NCI-H446 (cell line): ENCODE data around the gene COL9A3.

Source experiments
- DNase-seq, 2 experiments: peaks; one replicate each; lab custom pipeline; 2025; lab: John Stamatoyannopoulos, UW

Gene COL9A3

GRCh38 chr20:62811320-62811719 is 5.5 kb upstream of the COL9A3 start:
- DNase-seq: no peak

GRCh38 chr20:62811720-62812119 is 5.1 kb upstream of the COL9A3 start:
- DNase-seq: no peak

DNA sequence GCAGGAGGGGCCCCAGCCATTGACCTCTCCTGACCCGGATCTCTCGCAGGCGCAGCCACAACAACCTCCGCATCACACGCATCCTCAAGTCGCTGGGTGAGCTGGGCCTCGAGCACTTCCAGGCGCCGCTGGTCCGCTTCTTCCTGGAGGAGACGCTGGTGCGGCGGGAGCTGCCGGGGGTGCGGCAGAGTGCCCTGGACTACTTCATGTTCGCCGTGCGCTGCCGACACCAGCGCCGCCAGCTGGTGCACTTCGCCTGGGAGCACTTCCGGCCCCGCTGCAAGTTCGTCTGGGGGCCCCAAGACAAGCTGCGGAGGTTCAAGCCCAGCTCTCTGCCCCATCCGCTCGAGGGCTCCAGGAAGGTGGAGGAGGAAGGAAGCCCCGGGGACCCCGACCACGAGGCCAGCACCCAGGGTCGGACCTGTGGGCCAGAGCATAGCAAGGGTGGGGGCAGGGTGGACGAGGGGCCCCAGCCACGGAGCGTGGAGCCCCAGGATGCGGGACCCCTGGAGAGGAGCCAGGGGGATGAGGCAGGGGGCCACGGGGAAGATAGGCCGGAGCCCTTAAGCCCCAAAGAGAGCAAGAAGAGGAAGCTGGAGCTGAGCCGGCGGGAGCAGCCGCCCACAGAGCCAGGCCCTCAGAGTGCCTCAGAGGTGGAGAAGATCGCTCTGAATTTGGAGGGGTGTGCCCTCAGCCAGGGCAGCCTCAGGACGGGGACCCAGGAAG is 4.5 kb upstream of the COL9A3 start:
- no peak for DNase-seq

GRCh38 chr20:62812907-62813200 is 4.0 kb upstream of the COL9A3 start:
- no peak for DNase-seq

- DNase-seq: no peak
Observed at GRCh38 chr20:62813588-62813987, 3.3 kb upstream of the COL9A3 start.

GRCh38 chr20:62814060-62814708 is 2.7 kb upstream of the COL9A3 start:
- no peak for DNase-seq

DNA sequence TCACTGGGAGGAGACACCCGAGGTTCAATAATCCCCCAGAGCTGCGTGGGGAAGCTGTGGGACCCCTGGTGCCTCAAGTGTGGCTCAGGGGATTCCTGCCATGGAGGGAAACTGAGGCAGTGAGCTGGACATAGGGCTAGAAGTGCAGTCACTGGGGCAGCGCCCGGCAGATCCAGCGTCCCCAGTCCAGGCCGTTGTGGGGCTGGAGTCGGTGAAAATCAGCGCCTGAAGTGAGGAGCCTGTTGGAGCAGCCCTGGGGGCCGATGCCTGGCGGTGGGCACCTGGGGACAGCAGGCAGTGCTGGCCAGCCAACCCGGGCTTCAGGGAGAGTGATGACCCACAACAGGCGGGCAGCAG is 2.2 kb upstream of the COL9A3 start:
- DNase-seq: no peak

DNA sequence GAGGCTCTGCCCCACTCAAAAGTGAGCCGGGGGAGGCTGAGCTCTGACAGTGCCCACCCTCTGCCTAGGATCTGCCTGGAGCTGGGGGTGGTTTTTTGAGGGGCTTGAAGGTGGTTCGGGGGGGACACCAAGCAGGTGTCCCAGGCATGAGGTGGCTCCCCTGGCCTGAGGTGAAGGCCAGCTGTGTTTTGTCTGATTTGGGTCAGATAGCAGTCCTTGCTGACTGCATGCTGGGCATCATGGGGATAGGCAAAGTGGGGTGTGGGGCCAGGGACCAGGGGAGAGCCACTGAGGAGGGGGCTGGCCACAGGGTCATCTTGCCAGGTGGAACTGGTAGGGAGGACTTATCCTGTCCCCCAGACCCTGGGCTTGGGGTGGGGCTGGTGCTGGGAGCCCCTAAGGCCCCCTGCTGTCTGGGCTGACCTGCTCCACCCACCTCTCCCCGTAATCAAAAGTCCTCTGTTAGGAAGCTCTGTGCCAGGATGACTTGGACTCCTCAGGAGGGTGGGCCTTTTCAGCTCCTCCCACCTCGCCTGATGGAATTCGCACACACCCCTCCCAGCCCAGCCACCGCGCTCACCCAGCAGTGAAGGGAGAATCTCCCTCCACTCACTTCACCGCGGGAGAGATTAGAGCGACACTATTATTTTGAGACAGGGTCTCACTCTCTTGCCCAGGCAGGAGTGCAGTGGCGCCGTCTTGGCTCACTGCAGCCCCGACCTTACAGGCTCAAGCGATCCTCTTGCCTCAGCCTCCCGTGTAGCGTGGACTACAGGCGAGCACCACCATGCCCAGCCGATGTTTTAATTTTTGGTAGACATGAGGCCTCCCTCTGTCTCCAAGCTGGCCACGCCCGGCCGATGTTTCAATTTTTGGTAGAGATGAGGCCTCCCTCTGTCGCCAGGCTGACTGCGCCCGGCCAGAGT is 1.5 kb upstream of the COL9A3 start:
- no peak for DNase-seq

DNA sequence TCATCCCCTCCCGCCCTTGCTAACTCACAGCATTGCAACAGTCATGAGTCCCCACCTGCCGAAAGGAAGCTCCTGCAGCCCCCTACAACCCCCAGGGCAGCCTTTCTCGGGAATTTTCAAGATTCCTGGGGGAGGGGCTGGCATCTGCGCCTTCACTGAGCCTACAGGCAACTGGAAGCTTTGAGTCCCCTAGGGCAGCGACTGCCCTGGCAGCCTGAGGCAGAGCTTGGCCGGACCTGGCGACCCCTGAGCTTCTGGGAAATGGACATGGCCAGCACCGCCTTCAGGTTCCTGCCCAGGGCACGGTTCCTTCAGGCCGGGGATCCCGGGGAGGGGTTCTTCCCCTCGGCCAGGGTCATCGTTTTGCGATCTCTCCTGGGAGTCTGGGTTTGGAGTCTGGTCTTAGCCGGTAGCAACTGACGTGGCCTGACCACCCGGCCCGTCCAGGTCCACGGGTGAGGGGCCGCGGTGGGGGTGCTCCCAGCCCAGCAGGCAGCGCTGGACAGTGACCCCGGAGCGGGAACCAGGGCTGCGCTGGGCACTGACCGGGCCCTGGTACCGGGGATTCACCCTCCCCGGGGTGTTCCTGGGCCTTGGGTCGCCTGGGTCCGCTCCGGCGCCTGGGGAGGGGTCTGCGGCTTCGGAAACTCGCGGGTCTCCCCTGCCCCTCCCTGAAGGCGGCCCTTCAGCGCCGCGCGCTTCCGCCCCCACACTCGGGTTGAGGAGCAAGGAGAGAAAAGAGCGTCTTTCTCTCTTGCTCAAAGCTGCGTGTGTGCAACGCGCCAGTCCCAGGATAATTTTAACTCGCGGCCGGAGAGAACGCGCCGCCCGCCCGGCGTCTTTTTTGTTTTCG is 593 bp upstream of the COL9A3 start:
- no peak for DNase-seq

- no peak for DNase-seq
Observed at GRCh38 chr20:62817975-62818591, 1.2 kb downstream of the COL9A3 start.

- DNase-seq: peak; percentile 53 to 75
Observed at GRCh38 chr20:62818592-62819493, 2.0 kb downstream of the COL9A3 start.

- no peak for DNase-seq
Observed at GRCh38 chr20:62819494-62820174, 2.8 kb downstream of the COL9A3 start.

- no peak for DNase-seq
Observed at GRCh38 chr20:62820208-62820961, 3.5 kb downstream of the COL9A3 start.

GRCh38 chr20:62820962-62821725 is 4.3 kb downstream of the COL9A3 start:
- DNase-seq: no peak

DNA sequence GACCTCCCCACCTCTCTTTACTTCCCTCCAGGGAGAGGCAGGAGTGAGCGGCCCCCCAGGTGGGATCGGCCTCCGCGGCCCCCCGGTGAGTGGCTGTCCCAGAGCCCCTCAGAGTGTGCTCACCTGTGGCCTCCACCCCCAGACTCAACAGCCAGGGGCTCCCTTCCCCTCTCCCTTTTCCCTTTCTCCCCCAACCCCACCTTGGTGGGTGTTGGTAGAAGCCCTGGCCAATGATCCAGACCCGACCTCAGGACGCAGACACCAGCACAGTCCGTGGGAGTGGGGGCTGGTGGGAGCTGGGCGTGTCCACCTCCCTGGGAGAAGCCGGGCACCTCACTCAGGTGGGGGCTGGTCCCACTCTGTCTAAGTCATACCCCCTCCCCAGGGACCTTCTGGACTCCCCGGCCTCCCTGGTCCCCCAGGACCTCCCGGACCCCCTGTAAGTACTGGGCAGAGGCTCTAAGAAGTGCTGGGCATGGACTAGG is 4.9 kb downstream of the COL9A3 start:
- DNase-seq: no peak

DNA sequence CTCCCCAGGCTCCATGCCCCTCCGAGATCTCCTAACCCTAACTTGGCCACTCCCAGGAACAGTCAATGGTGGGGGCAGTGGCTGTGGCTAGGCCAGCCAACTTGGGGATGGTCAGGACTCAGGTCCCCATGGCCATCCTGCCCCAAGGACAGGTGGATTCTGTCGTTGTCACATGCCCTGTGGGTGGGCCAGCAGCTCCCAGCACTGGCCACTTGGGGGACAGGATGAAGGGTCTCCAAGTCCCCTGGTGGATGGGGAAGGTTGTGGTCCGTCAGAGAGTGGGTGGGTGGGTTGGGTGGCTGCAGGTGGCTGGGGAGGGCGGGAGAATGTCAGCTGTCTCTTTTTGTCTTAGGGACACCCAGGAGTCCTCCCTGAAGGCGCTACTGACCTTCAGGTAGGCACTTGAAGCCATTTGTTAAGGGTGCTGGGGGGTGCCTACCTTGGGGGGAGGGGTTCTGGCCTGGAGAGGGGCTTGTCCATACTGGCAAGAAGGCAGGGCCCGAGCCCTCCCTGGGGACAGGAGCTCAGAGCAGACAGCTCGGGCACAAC is 5.5 kb downstream of the COL9A3 start:
- no peak for DNase-seq

- peak; percentile 20 to 64 for DNase-seq
Observed at GRCh38 chr20:62822788-62823651, 6.2 kb downstream of the COL9A3 start.
